Endothelial cell of umbilical vein (primary cell): ENCODE results near the gene GCAT. TPM values are rescaled to one million over a fixed set of nuclear protein-coding genes. Genes with fewer than 3 reads are reported as not detected.

Experiments used
- BruUV-seq: library from RNA; stranded (reverse); fragments of 400-500 nt; replicated peaks from 2 replicates; lab custom pipeline; 2021; lab: Mats Ljungman, UMichigan
- CTCF ChIA-PET: fragments of 300-600, 350-600 bp; sonication (Branson Sonifier 250); formaldehyde crosslinking; loops from one replicate; lab custom pipeline; 2021; ENCODE audit warnings: antibody characterized with exemption, inconsistent platforms; lab: Charles Lee
- POLR2A ChIA-PET: fragments of 300-600, 350-600 bp; sonication (Branson Sonifier 250); formaldehyde crosslinking; loops from one replicate; lab custom pipeline; 2021; ENCODE audit warnings: antibody characterized with exemption, inconsistent platforms; lab: Charles Lee
- DNase-seq: peaks from one replicate; pipeline ENCODE4 v3.0.0-alpha.2; 2011; ENCODE audit warnings: low read depth, low spot score
- FAIRE-seq: peaks from 2 replicates; lab custom pipeline; 2011; peaks lifted over from hg19 to GRCh38; lab: Jason Lieb, UNC
- H2AFZ ChIP-seq: 2 replicates; pipeline ENCODE4 v1.6.0; 2012; ENCODE audit warnings: low read depth, low read length, control low read depth, inconsistent platforms
- H3K27ac ChIP-seq: 2 replicates; pipeline ENCODE4 v1.5.1; 2011; ENCODE audit warnings: low read depth, mild to moderate bottlenecking, control low read depth, low read length, moderate library complexity; ENCODE audit not compliant: insufficient read depth
- H3K27me3 ChIP-seq, 2 experiments: 2 replicates each; pipeline versions ENCODE4 v1.6.0 to v1.6.1; 2011; ENCODE audit warnings: low read length in 2 of 2, mixed read lengths in 1 of 2; ENCODE audit not compliant: control insufficient read depth in 2 of 2, insufficient read depth in 2 of 2
- H3K36me3 ChIP-seq, 2 experiments: 2 replicates in 1 of 2; 3 replicates in 1 of 2; pipeline ENCODE4 v1.5.1; 2011; ENCODE audit warnings: low read length in 2 of 2, mild to moderate bottlenecking in 1 of 2, moderate library complexity in 1 of 2; ENCODE audit not compliant: control insufficient read depth in 2 of 2, insufficient read depth in 2 of 2; ENCODE audit errors: extremely low read depth in 1 of 2
- H3K4me1 ChIP-seq: 3 replicates; pipeline ENCODE4 v1.5.1; 2011; ENCODE audit warnings: mild to moderate bottlenecking, low read length; ENCODE audit not compliant: control insufficient read depth, insufficient read depth; ENCODE audit errors: extremely low read depth
- H3K4me2 ChIP-seq: 2 replicates; pipeline ENCODE4 v1.6.1; 2011; ENCODE audit warnings: low read length, control low read depth, mixed read lengths; ENCODE audit not compliant: insufficient read depth
- H3K4me3 ChIP-seq, 3 experiments: fragments of 200-600 bp in 1 of 3; sonication (generic), shearing (Covaris generic) in 1 of 3; replicated peaks in 1 of 3; 2 replicates each; pipeline ENCODE4 v1.5.1; 2011 to 2016; ENCODE audit warnings: control low read depth in 3 of 3, low read length in 3 of 3, mild to moderate bottlenecking in 2 of 3, inconsistent platforms in 1 of 3, low read depth in 1 of 3, moderate library complexity in 1 of 3; ENCODE audit not compliant: insufficient read depth in 1 of 3
- H3K79me2 ChIP-seq: 2 replicates; pipeline ENCODE4 v1.6.0; 2012; ENCODE audit warnings: low read length, inconsistent platforms; ENCODE audit not compliant: control insufficient read depth, insufficient read depth
- H3K9ac ChIP-seq: replicated peaks from 2 replicates; pipeline ENCODE3; 2011; ENCODE audit warnings: low read length, control low read depth; ENCODE audit not compliant: insufficient read depth; ENCODE audit errors: extremely low read depth
- H3K9me1 ChIP-seq: replicated peaks from 3 replicates; pipeline ENCODE4 v1.6.0; 2011; ENCODE audit warnings: mild to moderate bottlenecking, low read length; ENCODE audit not compliant: control insufficient read depth, insufficient read depth; ENCODE audit errors: extremely low read depth
- H3K9me3 ChIP-seq: replicated peaks from 2 replicates; pipeline ENCODE4 v1.5.1; 2012; ENCODE audit warnings: low read length, inconsistent platforms; ENCODE audit not compliant: control insufficient read depth, insufficient read depth
- H4K20me1 ChIP-seq: replicated peaks from 2 replicates; pipeline ENCODE3; 2011; ENCODE audit warnings: mild to moderate bottlenecking, low read length; ENCODE audit not compliant: control insufficient read depth, insufficient read depth; ENCODE audit errors: extremely low read depth
- CTCF ChIP-seq, 2 donors: IDR thresholded peaks; 1 replicate in 1 of 2; 2 replicates in 1 of 2; pipeline ENCODE4 v1.5.1; 2011; ENCODE audit warnings: low read length in 2 of 2, mild to moderate bottlenecking in 2 of 2, moderate library complexity in 2 of 2, control low read depth in 1 of 2, inconsistent platforms in 1 of 2, low read depth in 1 of 2; ENCODE audit not compliant: insufficient read depth in 1 of 2; ENCODE audit errors: extremely low read depth in 1 of 2
- EZH2 ChIP-seq: IDR thresholded peaks from 2 replicates; pipeline ENCODE4 v1.6.1; 2012; ENCODE audit warnings: borderline replicate concordance, low read depth, mild to moderate bottlenecking, moderate library complexity, low read length, inconsistent platforms; ENCODE audit not compliant: severe bottlenecking
- FOS ChIP-seq: IDR thresholded peaks from 2 replicates; pipeline ENCODE4 v1.6.1; 2011; ENCODE audit warnings: mild to moderate bottlenecking, low read length, moderate library complexity, borderline replicate concordance; ENCODE audit not compliant: insufficient read depth
- GATA2 ChIP-seq: IDR thresholded peaks from 2 replicates; pipeline ENCODE4 v1.7.0; 2011; ENCODE audit warnings: low read depth, mild to moderate bottlenecking, moderate library complexity, mixed read lengths, low read length; ENCODE audit not compliant: insufficient read length, insufficient read depth
- JUN ChIP-seq: IDR thresholded peaks from 2 replicates; pipeline ENCODE4 v1.6.1; 2011; ENCODE audit warnings: borderline replicate concordance, low read depth; ENCODE audit not compliant: insufficient read length, insufficient read depth
- MAX ChIP-seq: IDR thresholded peaks from 2 replicates; pipeline ENCODE4 v1.6.1; 2011; ENCODE audit not compliant: insufficient read depth, insufficient read length
- MYC ChIP-seq: IDR thresholded peaks from one replicate; pipeline ENCODE4 v1.6.1; 2011; ENCODE audit warnings: mild to moderate bottlenecking, low read depth, low read length
- POLR2A ChIP-seq: IDR thresholded peaks from 2 replicates; pipeline ENCODE4 v1.6.1; 2012; ENCODE audit warnings: low read depth, mild to moderate bottlenecking, control low read depth, low read length
- POLR2AphosphoS5 ChIP-seq: IDR thresholded peaks from 2 replicates; pipeline ENCODE4 v1.6.1; 2012; ENCODE audit warnings: low read depth, mild to moderate bottlenecking, control low read depth, low read length, moderate library complexity; ENCODE audit not compliant: insufficient read depth
- dilution Hi-C: fragments of 300-500 bp; cut with MboI; formaldehyde crosslinking; loops from one replicate; pipeline ENCODE4 v1.15.0; 2019; ENCODE audit warnings: low sequenced_read_pairs; ENCODE audit not compliant: extremely low pct_ligation_motif_present
- intact Hi-C: fragments of 100-400 bp; cut with micrococcal nuclease; formaldehyde crosslinking; loops from one replicate; pipeline ENCODE4 v1.10.0; 2022
- polyA plus RNA-seq, 4 experiments: library from polyadenylated mRNA; depleted of rRNA in 3 of 4; stranded (reverse) in 3 of 4; unstranded in 1 of 4; fragments of >200 nt; gene quantifications; 2 replicates each; pipeline versions ENCODE4 v1.2.1 to v1.2.3, GENCODE V29; 2011 to 2012; ENCODE audit warnings: missing spikeins in 1 of 4
- total RNA-seq: library from RNA; stranded (reverse); gene quantifications from 2 replicates; pipeline ENCODE4 v1.2.3, GENCODE V29; 2021

GCAT gene
- total and polyA plus RNA-seq, 2 donors (not counting 3 experiments of a cell fraction or from before 2014, with no cell fraction given), result 19.7 TPM

- Histone ChIP-seq H3K27me3 (no peaks in the 10 kb centered on the region), H3K36me3 (peaks cover 0 to 23% of the 10 kb centered on the region in 2 experiments), H3K9me3 (no peaks in the 10 kb centered on the region), H3K9me1 (no peaks in the 10 kb centered on the region), H3K79me2 (no peaks in the 10 kb centered on the region), H2AFZ (no peak overlapping the region), H3K4me2 (no peak overlapping the region), H4K20me1 (no peaks in the 10 kb centered on the region), H3K4me1 (peaks cover 4% of the 10 kb centered on the region), H3K4me3 (no peak overlapping the region), H3K9ac (no peak overlapping the region), H3K27ac (no peak overlapping the region)
- dilution Hi-C loops, result no loop called here
- ChIA-PET POLR2A (no interaction called here), CTCF (interaction anchor here (1.0 to 1.6 kb wide), 2 partner anchors 9 to 133 kb away, joined by 4 read pairs; no protein-coding TSS in a partner anchor)
- TF ChIP-seq EZH2 (no peak), FOS (no peak), GATA2 (no peak), POLR2A (no peak), POLR2AphosphoS5 (no peak), CTCF (IDR thresholded peaks at IDR 0.05; ENCODE audit: extremely low read depth in 1 of 2, insufficient read depth in 1 of 2, low read depth in 1 of 2, low read length in 2 of 2) (no peak), JUN (no peak), MYC (no peak), MAX (no peak)
- no TSS peak for BruUV-seq
- no peak for DNase-seq
- peak; percentile 68 for FAIRE-seq
- intact Hi-C loops, result no loop called here
Observed at GRCh38 chr22:37776639-37777005, 31.1 kb upstream of the GCAT start.
